Muscle layer of duodenum (tissue), 2 donors: ENCODE data around the gene KNSTRN.

ENCODE experiments used
- H3K27ac ChIP-seq: one replicate; pipeline ENCODE4 v1.7.0; 2013; ENCODE audit warnings: mild to moderate bottlenecking, low read length
- H3K27me3 ChIP-seq: one replicate; pipeline ENCODE4 v1.7.0; 2013; ENCODE audit warnings: low read depth, mild to moderate bottlenecking, control low read depth, low read length
- H3K36me3 ChIP-seq, 2 donors: one replicate each; pipeline ENCODE4 v1.7.0; 2013; ENCODE audit warnings: low read length in 2 of 2, control low read depth in 1 of 2, mild to moderate bottlenecking in 1 of 2; ENCODE audit not compliant: insufficient read depth in 2 of 2, control insufficient read depth in 1 of 2
- H3K4me1 ChIP-seq, 2 donors: one replicate each; pipeline ENCODE4 v1.7.0; 2013; ENCODE audit warnings: low read length in 2 of 2, mild to moderate bottlenecking in 2 of 2, control low read depth in 1 of 2, moderate library complexity in 1 of 2; ENCODE audit not compliant: insufficient read depth in 2 of 2, control insufficient read depth in 1 of 2
- H3K4me3 ChIP-seq, 2 donors: one replicate each; pipeline ENCODE4 v1.7.0; 2013; ENCODE audit warnings: low read length in 2 of 2, low read depth in 1 of 2, mild to moderate bottlenecking in 1 of 2
- H3K9me3 ChIP-seq, 2 donors: one replicate each; pipeline ENCODE4 v1.7.0; 2013; ENCODE audit warnings: low read length in 2 of 2, control low read depth in 1 of 2, mild to moderate bottlenecking in 1 of 2; ENCODE audit not compliant: control insufficient read depth in 1 of 2
- donor health status: healthy.

The KNSTRN gene

DNA sequence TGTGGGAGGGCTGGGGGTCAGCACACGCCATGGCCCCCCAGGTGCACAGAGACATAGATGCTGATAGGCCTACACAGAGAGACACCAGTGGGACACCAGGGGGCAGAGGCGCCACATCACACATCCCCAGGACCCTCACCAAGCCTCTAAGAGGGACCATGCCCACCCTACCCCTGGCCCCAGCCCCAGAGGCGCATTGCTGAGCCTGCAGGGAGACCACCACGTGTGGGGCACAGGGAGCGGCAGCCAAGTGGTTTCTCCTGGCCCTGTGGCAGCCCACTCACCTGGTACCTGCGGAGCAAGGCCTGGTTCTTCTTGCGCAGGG lies 42.9 kb upstream of the KNSTRN start:
- peak overlapping the region; percentile 54 to 56 for H3K4me3 ChIP-seq
- H3K9me3 ChIP-seq, result no peaks in the 10 kb centered on the region
- H3K36me3 ChIP-seq, result peaks cover 0 to 18% of the 10 kb centered on the region in 2 donors
- H3K27ac ChIP-seq, result peak overlapping the region; percentile 93
- H3K4me1 ChIP-seq, result peaks cover 51 to 92% of the 10 kb centered on the region in 2 donors
- H3K27me3 ChIP-seq, result no peaks in the 10 kb centered on the region

DNA sequence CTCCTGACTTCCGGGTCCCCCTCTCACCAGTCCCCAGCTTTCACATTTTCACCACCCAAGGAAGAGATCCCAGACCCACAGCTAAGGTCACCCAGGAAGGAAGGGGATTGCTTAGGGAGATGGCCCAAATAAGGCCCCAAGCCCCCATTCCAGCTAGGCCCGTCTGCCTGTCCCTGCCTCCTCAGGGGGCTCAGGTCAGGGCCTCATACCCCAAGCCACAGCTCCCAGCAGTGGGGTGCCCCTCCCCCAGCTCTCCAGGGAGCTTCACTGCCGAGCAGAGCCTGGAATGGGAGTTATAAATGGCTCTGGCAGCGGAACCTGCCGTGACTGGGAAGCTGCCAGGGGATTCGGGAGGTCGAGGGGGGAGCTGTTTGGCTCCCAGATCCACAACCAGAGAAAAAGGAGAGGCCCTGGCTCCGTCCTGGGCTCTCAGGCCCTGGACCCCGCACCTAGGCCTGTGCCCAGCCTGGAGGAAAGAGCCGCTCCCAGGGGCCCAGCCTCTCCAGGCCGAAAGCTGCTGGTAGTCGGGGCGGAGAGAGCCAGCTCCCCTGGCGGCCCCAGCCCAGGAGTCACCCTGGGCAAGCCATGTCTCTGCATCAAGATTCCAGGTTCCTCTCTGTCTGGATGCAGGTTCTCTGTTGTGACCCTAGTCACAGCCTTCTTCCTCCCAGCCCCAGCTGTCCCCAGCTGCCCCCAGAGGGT lies 42.3 kb upstream of the KNSTRN start:
- Histone ChIP-seq H3K27ac (peak overlapping the region; percentile 93), H3K4me3 (peak overlapping the region; percentile 54 to 56), H3K4me1 (peaks cover 47 to 91% of the 10 kb centered on the region in 2 donors), H3K27me3 (no peaks in the 10 kb centered on the region), H3K9me3 (no peaks in the 10 kb centered on the region), H3K36me3 (peaks cover 0 to 15% of the 10 kb centered on the region in 2 donors)

DNA sequence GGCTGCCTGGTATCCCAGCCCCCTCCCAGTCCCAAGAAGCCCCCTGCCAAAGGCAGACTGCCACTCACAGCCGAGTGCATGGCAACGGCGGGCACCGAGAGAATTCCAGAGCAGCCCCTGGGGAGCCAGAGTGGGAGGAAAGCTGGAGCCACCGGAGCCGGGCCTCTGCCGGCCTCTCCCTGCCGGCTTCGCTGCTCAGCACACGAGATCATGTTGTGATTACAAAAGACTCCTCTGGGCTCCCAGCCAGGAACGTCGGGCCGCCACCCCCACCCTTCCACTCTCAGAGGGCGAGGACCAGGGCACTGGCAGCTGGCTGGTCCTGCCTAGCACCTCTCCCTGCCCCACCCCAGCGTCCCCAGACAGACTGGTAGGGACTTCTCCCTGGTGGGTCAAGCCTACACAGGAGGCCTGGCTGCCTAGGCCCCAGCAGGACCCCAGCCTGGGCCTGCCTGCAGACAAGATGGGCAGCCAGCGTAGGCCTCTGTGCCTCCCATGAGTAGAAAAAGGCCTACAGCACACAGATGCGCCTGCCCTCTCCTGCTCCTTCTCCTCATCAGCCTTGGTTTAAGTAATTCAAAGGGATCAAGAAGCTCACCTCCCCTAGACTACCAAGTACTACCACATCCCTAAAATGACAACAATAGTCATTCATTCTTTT lies 41.7 kb upstream of the KNSTRN start, which contains the start of gene CCDC9B:
Gene CCDC9B, minus strand, starts transcription at position 200 of the 661 bp plus-strand sequence. Its CDS starts 120 bp downstream, at position 80.
- H3K9me3 ChIP-seq, result no peaks in the 10 kb centered on the region
- H3K36me3 ChIP-seq, result peaks cover 0 to 8% of the 10 kb centered on the region in 2 donors
- H3K4me1 ChIP-seq, result peaks cover 47 to 84% of the 10 kb centered on the region in 2 donors
- peak within 1 kb of the TSS; percentile 93 for H3K27ac ChIP-seq
- H3K27me3 ChIP-seq, result no peaks in the 10 kb centered on the region
- peak within 1 kb of the TSS; percentile 54 to 56 for H3K4me3 ChIP-seq

DNA sequence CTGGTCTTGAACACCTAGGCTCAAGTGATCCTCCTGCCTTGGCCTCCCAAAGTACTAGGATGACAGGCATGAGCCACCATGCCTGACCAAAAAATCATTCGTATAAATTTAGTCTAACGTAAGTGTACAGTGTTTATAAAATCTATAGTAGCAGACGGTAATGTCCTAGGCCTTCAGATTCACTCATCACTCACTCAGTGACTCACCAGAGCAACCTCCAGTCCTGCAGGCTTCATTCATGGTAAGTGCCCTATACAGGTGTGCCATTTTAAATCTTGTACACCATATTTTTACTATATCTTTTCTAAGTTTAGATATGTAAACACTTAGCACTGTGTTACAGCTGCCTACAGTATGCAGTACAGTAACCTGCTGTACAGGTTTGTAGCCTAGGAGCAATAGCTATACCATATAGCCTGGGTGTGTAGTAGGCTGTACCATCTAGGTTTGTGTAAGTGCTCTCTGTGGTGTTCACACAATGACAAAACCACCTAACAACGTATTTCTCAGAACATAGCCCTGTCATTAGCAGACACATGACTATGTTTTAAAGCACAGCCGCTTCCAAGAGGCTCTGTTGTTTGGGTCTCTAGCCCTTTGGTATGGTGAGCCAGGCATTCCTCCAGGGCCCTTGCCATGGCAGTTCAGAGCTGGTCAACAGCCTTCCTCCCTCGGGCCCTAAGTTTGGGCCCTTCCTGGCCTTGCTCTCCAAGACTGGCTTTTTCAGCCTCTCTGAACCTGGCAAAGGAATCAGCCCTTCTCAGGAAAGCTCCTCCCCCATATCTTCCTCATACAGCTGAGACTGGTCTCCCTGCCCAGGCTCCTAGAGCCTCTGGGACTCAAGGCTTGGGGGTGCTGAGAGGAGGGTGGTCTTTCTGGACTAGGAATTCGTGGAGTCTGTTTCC lies 39.9 kb upstream of the KNSTRN start:
- H3K4me3 ChIP-seq, result no peak overlapping the region
- peak overlapping the region; percentile 60 for H3K27ac ChIP-seq
- no peaks in the 10 kb centered on the region for H3K27me3 ChIP-seq
- no peaks in the 10 kb centered on the region for H3K9me3 ChIP-seq
- H3K36me3 ChIP-seq, result peaks cover 0 to 5% of the 10 kb centered on the region in 2 donors
- peaks cover 38 to 67% of the 10 kb centered on the region in 2 donors for H3K4me1 ChIP-seq

DNA sequence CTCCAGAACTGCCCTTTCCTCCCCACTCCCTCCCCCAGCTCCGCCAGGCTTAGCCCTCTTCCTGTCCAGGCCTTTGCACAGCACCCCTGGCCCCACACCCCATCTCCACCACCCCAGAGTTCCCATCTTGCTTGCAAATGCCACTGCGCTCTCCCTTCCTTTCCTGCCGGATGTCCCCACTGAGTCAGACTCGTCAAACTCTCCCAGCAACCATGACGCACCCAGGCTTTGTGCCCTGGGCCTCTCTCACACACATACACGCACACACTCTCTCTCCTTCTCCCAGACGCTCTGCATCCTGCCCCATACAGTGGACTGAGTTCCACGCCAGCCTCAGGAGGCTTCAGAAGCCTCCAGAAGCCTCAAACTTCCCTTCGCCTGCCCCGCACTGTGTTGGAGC lies 39.0 kb upstream of the KNSTRN start:
- Histone ChIP-seq H3K4me3 (no peak overlapping the region), H3K9me3 (no peaks in the 10 kb centered on the region), H3K27me3 (no peaks in the 10 kb centered on the region), H3K4me1 (peaks cover 30 to 58% of the 10 kb centered on the region in 2 donors), H3K27ac (peak overlapping the region; percentile 60), H3K36me3 (peaks cover 0 to 5% of the 10 kb centered on the region in 2 donors)

DNA sequence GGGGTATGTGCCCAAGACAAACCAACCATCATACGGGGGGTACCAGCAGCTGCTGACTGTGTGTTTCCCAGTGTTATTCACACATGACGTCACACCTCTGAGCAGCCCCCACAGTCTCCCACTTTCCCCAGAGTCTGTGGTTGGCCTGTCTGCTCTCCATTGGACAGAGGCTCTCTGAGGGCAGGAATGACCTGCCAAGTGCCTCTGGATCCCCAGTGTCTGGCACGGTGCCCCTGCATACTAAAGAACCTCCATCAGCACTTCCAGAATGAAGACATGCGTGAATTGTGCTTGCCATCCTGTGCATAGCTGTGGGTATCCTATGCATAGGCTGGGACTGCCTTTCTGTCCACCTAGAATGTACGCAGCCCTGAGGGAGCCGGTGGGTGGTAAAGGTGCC lies 38.3 kb upstream of the KNSTRN start:
- Histone ChIP-seq H3K36me3 (peaks cover 0 to 5% of the 10 kb centered on the region in 2 donors), H3K4me1 (peaks cover 27 to 51% of the 10 kb centered on the region in 2 donors), H3K27ac (peak overlapping the region; percentile 5), H3K4me3 (no peak overlapping the region), H3K9me3 (no peaks in the 10 kb centered on the region), H3K27me3 (no peaks in the 10 kb centered on the region)

DNA sequence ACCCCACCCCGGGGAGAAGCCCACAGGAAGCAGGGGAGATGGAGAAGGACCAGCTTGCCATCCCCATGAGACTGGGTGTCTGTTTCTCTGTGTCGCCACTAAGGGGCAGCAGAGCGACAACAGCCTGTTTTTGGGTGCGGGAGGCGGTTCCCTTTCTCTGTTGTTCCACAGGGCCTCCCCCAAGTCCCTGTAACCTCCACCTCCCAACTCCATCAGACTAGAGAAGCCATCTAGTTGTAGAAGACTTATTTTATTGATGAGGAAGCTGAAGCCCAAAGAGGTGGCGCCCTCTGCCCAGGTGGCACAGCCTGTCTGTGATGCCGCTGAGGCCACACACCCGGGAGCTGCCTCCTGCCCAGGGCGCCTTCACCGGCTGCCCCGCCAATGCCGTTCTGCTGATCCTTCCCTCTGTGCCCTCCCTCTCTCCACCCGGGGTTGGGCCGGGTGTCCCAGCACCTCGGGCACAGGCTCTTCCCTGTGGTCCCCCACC lies 37.8 kb upstream of the KNSTRN start:
- peaks cover 0 to 5% of the 10 kb centered on the region in 2 donors for H3K36me3 ChIP-seq
- H3K4me1 ChIP-seq, result peaks cover 22 to 46% of the 10 kb centered on the region in 2 donors
- no peak overlapping the region for H3K27ac ChIP-seq
- no peaks in the 10 kb centered on the region for H3K9me3 ChIP-seq
- no peak overlapping the region for H3K4me3 ChIP-seq
- H3K27me3 ChIP-seq, result no peaks in the 10 kb centered on the region

DNA sequence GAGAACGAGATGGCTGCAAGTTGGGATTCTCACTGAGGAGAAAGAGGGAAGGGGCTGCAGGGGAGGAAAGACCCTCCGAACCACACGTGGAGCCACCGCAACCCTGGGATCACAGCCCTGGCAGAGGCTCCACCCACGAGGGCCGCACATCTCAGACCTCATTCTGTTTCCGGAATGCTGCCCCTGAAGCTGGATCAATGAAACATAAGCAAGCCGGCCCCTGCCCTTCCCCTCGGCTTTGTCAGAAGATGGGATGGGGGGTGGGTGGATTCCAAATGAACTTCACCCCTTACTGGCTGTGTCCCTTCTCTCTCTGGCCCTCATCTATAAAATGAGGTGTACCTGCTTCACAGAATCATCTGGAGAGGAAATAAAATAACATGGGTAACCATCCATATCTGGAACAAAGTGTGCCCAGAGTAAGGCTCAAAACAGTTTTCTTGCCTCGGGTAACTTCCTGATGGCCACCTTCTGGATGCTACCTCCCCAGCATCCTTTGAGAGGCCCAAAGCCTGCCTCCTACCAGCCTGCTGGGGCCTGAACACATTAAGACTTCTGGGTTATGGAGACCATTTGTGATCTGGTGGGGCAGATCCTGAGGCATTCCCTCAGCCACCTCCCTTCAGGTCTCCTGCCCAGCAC lies 37.2 kb upstream of the KNSTRN start:
- no peak overlapping the region for H3K4me3 ChIP-seq
- peak overlapping the region; percentile 86 for H3K27ac ChIP-seq
- peaks cover 15 to 40% of the 10 kb centered on the region in 2 donors for H3K4me1 ChIP-seq
- no peaks in the 10 kb centered on the region for H3K27me3 ChIP-seq
- no peaks in the 10 kb centered on the region for H3K9me3 ChIP-seq
- H3K36me3 ChIP-seq, result peaks cover 0 to 3% of the 10 kb centered on the region in 2 donors

DNA sequence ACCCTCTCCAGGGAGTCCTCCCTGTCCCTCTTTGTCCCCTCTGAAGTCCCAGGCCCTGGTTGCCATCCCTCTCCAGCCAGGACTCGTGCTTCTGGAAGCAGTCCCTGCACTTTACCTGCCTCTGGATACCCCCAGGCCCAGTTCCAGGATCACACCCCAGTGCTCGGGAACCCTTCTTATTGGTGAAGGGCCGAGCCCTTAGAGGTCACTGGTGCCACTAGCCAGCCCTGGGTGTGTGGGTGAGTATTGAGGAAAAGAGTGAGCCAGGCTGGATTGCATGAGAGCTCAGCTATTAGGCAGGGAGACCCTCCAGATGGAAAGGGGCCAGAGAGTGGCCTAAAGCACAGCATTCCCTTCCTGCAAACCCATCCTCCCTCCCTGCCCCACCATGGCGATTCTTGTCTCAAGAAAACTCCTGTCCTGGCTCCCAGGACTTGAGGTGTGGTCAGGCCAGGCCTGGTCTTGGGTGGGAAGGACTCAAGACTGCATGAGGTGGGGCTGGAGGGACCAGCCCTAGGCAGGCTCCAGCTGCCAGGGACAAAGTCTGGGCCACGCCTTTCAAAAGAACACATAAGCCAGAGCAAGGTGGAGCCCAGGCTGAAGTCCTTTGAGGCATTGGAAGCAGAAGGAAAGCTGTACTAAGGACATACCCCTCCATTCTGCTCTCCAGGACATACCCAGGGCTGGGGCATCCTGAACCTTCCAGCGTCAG lies 36.5 kb upstream of the KNSTRN start:
- Histone ChIP-seq H3K9me3 (no peaks in the 10 kb centered on the region), H3K4me3 (no peak overlapping the region), H3K27ac (peak overlapping the region; percentile 86), H3K36me3 (no peaks in the 10 kb centered on the region), H3K27me3 (no peaks in the 10 kb centered on the region), H3K4me1 (peaks cover 12 to 33% of the 10 kb centered on the region in 2 donors)
